Upper lobe of left lung (tissue), 6 donors: ENCODE results near the gene SEC14L5. TPM values are rescaled to one million over a fixed set of nuclear protein-coding genes. Genes with fewer than 3 reads are reported as not detected.
"Not testable (repeated sequence)": the region's sequence is repeated elsewhere in the genome, so short reads cannot be mapped to it uniquely, and the experiment has no call there.

Source experiments
- ATAC-seq, 2 donors: fragments of 200-7000 bp; cut with Tn5 transposase; one replicate each; pipeline ENCODE4 v1.9.1; 2022; ENCODE audit warnings: mild to moderate bottlenecking in 2 of 2, moderate library complexity in 2 of 2; ENCODE audit not compliant: low FRiP score in 2 of 2
- DNase-seq, 2 donors: peaks; one replicate each; pipeline ENCODE4 v3.0.0-alpha.2; 2019 to 2020
- H3K27ac ChIP-seq, 4 donors: fragments of 200-600 bp; sonication (generic); one replicate each; pipeline ENCODE4 v1.5.1; 2016 to 2019
- H3K27me3 ChIP-seq, 4 donors: fragments of 200-600 bp; sonication (generic); one replicate each; pipeline ENCODE4 v1.5.1; 2017 to 2019
- H3K36me3 ChIP-seq, 4 donors: fragments of 200-600 bp; sonication (generic); one replicate each; pipeline ENCODE4 v1.5.1; 2016 to 2019
- H3K4me1 ChIP-seq, 4 donors: fragments of 200-600 bp; sonication (generic); one replicate each; pipeline ENCODE4 v1.5.1; 2018 to 2019
- H3K4me3 ChIP-seq, 4 donors: fragments of 200-600 bp; sonication (generic); one replicate each; pipeline ENCODE4 v1.5.1; 2017 to 2019; ENCODE audit warnings: mild to moderate bottlenecking in 2 of 4, moderate library complexity in 1 of 4
- H3K9me3 ChIP-seq, 4 donors: fragments of 200-600 bp; sonication (generic); one replicate each; pipeline ENCODE4 v1.5.1; 2018 to 2019
- EP300 ChIP-seq, 4 donors: sonication (generic); formaldehyde crosslinking; IDR thresholded peaks; one replicate each; pipeline ENCODE4 v1.5.1; 2017; ENCODE audit warnings: antibody characterized with exemption in 4 of 4, control low read depth in 2 of 4
- POLR2A ChIP-seq, 4 donors: fragments of 450-650 bp; IDR thresholded peaks; one replicate each; pipeline ENCODE4 v1.5.1; 2016 to 2017; ENCODE audit warnings: antibody characterized with exemption in 4 of 4, mild to moderate bottlenecking in 2 of 4
- POLR2AphosphoS5 ChIP-seq, 2 donors: sonication (generic); formaldehyde crosslinking; IDR thresholded peaks; one replicate each; pipeline ENCODE4 v1.5.1; 2017; ENCODE audit warnings: antibody characterized with exemption in 2 of 2
- WGBS, 2 donors: methylation state at CpG; one replicate each; pipeline ENCODE4 v1.1.5; 2017 to 2018; 5-methylcytosine and 5-hydroxymethylcytosine counted together
- total RNA-seq, 6 donors: library from RNA; depleted of rRNA in 4 of 6; stranded (reverse); fragments of >200 nt in 4 of 6; gene quantifications; one replicate each; pipeline versions ENCODE4 v1.1.0 to v1.2.1, GENCODE V29; 2016 to 2021
- TF ChIP-seq, protein P1 (sequence below), 6 experiments: fragments of 450-650 bp in 4 of 6; fragments of 200-600 bp in 2 of 6; sonication (generic) in 2 of 6; IDR thresholded peaks; one replicate each; pipeline ENCODE4 v1.5.1; 2016 to 2019; ENCODE audit warnings: antibody characterized with exemption in 6 of 6
- donor health status: DM: no; HTN: no; CAD: no; lungs with moderate emphysema.
- donor health status: DM: no; HTN: yes; CAD: no; lungs with severe emphysema.

The SEC14L5 gene
- total RNA-seq, 6 donors from 2014 or later, result 0.20 to 1.7 (median 0.49) TPM; not detected in 1

GRCh38 chr16:4926928-4927327, 31.2 kb upstream of the SEC14L5 start:
- DNase-seq (no peak), ATAC-seq (no peak)
- no peak overlapping the region for H3K27ac ChIP-seq
- no peaks in the 10 kb centered on the region for H3K27me3 ChIP-seq
- no peak overlapping the region for H3K4me3 ChIP-seq
- TF ChIP-seq POLR2A (IDR thresholded peaks at IDR 0.05) (no peak), EP300 (IDR thresholded peaks at IDR 0.05) (no peak)
- H3K36me3 ChIP-seq, result peaks cover 0 to 5% (median 0%) of the 10 kb centered on the region in 4 donors
- 95 to 98% methylated on average over 2 of the region's 2 CpGs for WGBS, 2 donors
- H3K4me1 ChIP-seq, result peaks cover 0 to 26% (median 10%) of the 10 kb centered on the region in 4 donors
- H3K9me3 ChIP-seq, result peaks cover 0 to 13% (median 8%) of the 10 kb centered on the region in 4 donors

DNA sequence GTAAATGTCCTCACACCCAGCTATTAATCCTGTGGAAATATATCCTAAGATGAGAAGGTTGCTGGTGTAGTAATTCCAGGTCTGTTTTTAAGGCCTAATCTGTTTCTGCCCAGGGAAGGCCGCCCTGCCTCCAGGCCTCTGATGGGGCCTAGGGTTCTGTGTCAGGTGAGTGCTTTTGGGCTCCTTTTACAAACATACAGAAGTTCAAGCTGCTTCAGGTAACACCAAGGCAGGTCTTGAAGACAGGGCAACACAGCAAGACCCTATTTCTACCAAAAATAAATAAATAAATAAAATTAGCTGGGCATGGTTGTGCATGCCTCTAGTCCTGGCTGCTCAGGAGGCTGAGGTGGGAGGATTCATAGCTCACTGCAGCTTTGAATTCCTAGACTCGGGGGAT, 30.5 kb upstream of the SEC14L5 start:
- no peak overlapping the region for H3K27ac ChIP-seq
- H3K36me3 ChIP-seq, result peaks cover 0 to 5% (median 0%) of the 10 kb centered on the region in 4 donors
- DNase-seq (no peak), ATAC-seq (no peak)
- no peaks in the 10 kb centered on the region for H3K27me3 ChIP-seq
- peaks cover 0 to 26% (median 10%) of the 10 kb centered on the region in 4 donors for H3K4me1 ChIP-seq
- TF ChIP-seq POLR2AphosphoS5 (IDR thresholded peaks at IDR 0.05) (no peak), EP300 (IDR thresholded peaks at IDR 0.05) (no peak), POLR2A (IDR thresholded peaks at IDR 0.05) (no peak)
- TF ChIP-seq, protein P1, sequence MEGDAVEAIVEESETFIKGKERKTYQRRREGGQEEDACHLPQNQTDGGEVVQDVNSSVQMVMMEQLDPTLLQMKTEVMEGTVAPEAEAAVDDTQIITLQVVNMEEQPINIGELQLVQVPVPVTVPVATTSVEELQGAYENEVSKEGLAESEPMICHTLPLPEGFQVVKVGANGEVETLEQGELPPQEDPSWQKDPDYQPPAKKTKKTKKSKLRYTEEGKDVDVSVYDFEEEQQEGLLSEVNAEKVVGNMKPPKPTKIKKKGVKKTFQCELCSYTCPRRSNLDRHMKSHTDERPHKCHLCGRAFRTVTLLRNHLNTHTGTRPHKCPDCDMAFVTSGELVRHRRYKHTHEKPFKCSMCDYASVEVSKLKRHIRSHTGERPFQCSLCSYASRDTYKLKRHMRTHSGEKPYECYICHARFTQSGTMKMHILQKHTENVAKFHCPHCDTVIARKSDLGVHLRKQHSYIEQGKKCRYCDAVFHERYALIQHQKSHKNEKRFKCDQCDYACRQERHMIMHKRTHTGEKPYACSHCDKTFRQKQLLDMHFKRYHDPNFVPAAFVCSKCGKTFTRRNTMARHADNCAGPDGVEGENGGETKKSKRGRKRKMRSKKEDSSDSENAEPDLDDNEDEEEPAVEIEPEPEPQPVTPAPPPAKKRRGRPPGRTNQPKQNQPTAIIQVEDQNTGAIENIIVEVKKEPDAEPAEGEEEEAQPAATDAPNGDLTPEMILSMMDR (IDR thresholded peaks at IDR 0.05), result no peak
- no peak overlapping the region for H3K4me3 ChIP-seq
- WGBS, 2 donors, result 69 to 81% methylated on average over 2 of the region's 2 CpGs
- H3K9me3 ChIP-seq, result peaks cover 0 to 13% (median 8%) of the 10 kb centered on the region in 4 donors

DNA sequence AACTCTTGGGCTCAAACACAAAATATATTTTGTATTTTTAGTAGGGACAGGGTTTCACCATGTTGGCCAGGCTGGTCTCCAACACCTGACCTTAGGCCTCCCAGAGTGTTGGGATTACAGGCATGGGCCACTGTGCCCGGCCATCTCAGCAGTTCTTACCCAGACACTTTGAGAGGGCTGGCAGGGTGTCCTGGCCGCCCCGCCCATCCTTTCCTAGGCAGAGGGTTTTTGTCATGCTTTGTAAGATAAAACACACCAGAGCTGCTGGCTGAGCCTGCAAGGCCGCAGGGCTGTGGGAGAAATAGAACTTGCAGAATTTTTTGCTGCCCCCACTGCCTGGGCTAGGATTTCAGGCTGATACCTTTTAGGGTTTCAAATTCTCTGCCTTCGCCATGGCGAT, 29.9 kb upstream of the SEC14L5 start:
- H3K27me3 ChIP-seq, result no peaks in the 10 kb centered on the region
- H3K9me3 ChIP-seq, result peaks cover 0 to 13% (median 8%) of the 10 kb centered on the region in 4 donors
- ATAC-seq (no peak), DNase-seq (no peak)
- H3K36me3 ChIP-seq, result peaks cover 0 to 5% (median 0%) of the 10 kb centered on the region in 4 donors
- TF ChIP-seq POLR2AphosphoS5 (IDR thresholded peaks at IDR 0.05) (no peak), EP300 (IDR thresholded peaks at IDR 0.05) (no peak), POLR2A (IDR thresholded peaks at IDR 0.05) (no peak)
- peak overlapping the region in 1 of 4 donors; percentile 14 for H3K27ac ChIP-seq
- peaks cover 0 to 23% (median 10%) of the 10 kb centered on the region in 4 donors for H3K4me1 ChIP-seq
- WGBS, 2 donors, result 70 to 84% methylated on average over 6 of the region's 6 CpGs
- H3K4me3 ChIP-seq, result no peak overlapping the region

- not testable (repeated sequence) for H3K27ac ChIP-seq
- peaks cover 0 to 22% (median 13%) of the 10 kb centered on the region in 4 donors for H3K4me1 ChIP-seq
Observed at GRCh38 chr16:4929619-4930018, 28.5 kb upstream of the SEC14L5 start.

GRCh38 chr16:4931381-4931780, 26.7 kb upstream of the SEC14L5 start:
- H3K36me3 ChIP-seq, result peaks cover 0 to 5% (median 0%) of the 10 kb centered on the region in 4 donors
- peaks cover 0 to 11% (median 8%) of the 10 kb centered on the region in 4 donors for H3K9me3 ChIP-seq
- H3K4me1 ChIP-seq, result peaks cover under 1 to 26% (median 22%) of the 10 kb centered on the region in 4 donors
- ATAC-seq, result no peak
- no peak overlapping the region for H3K27ac ChIP-seq
- peak in 1 of 2 donors; percentile 49 for DNase-seq
- H3K27me3 ChIP-seq, result peaks cover 0 to 6% (median 2%) of the 10 kb centered on the region in 4 donors
- WGBS, 2 donors, result 84 to 87% methylated on average over 10 to 11 of the region's 11 CpGs
- H3K4me3 ChIP-seq, result no peak overlapping the region
- TF ChIP-seq, protein P1 (IDR thresholded peaks at IDR 0.05), result no peak
- TF ChIP-seq POLR2A (IDR thresholded peaks at IDR 0.05), result no peak
- no peak for TF ChIP-seq POLR2AphosphoS5 (IDR thresholded peaks at IDR 0.05)
- TF ChIP-seq EP300 (IDR thresholded peaks at IDR 0.05), result no peak

More at GRCh38 chr16:4929619-4930018, 28.5 kb upstream of the SEC14L5 start:
- H3K9me3 ChIP-seq, result peaks cover 0 to 13% (median 8%) of the 10 kb centered on the region in 4 donors
- 89 to 92% methylated on average over 4 of the region's 4 CpGs for WGBS, 2 donors
- H3K27me3 ChIP-seq, DNase-seq, H3K4me3 ChIP-seq, H3K36me3 ChIP-seq, ATAC-seq: not testable (repeated sequence)

DNA sequence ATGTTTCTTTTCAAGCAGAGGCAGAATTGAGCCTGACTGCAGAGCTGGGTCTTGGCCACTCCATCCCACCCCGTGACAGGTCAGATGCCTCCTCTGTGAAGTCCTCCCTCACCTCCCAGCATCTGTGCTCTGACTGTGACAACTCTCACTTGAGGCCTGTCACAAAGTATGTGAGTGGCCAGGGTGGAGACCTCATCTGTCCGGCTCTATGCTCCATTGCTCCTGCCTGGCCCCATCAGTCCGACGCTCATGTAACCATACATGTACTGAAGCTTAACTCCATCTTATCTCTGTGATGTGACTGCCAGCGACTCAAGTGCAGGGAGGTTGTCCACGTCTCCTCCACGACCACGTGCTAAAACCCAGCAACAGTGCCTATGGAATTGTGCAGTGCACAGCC, 24.7 kb upstream of the SEC14L5 start:
- TF ChIP-seq POLR2AphosphoS5 (IDR thresholded peaks at IDR 0.05) (no peak), EP300 (IDR thresholded peaks at IDR 0.05) (no peak), POLR2A (IDR thresholded peaks at IDR 0.05) (no peak)
- TF ChIP-seq, protein P1 (IDR thresholded peaks at IDR 0.05), result no peak
- H3K9me3 ChIP-seq, result no peaks in the 10 kb centered on the region
- ATAC-seq (no peak), DNase-seq (no peak)
- H3K36me3 ChIP-seq, result no peaks in the 10 kb centered on the region
- H3K27me3 ChIP-seq, result peaks cover 0 to 14% (median 7%) of the 10 kb centered on the region in 4 donors
- H3K4me1 ChIP-seq, result peaks cover 12 to 45% (median 35%) of the 10 kb centered on the region in 4 donors
- WGBS, 2 donors, result 62 to 65% methylated on average over 7 to 8 of the region's 8 CpGs
- H3K27ac ChIP-seq, result no peak overlapping the region
- H3K4me3 ChIP-seq, result no peak overlapping the region
